MCF 10A (cell line): Measurements from ENCODE around the gene EME2. TPM values are rescaled to one million over a fixed set of nuclear protein-coding genes. Genes with fewer than 3 reads are reported as not detected.

ENCODE experiments used
- BruUV-seq: library from RNA; stranded (reverse); fragments of 400-500 nt; replicated peaks from 2 replicates; lab custom pipeline; 2021; lab: Mats Ljungman, UMichigan
- CTCF ChIA-PET: fragments of 300-600 bp; sonication (Branson Sonifier 250); formaldehyde crosslinking; extraction: SDS; loops from one replicate; lab custom pipeline; 2021; ENCODE audit warnings: antibody characterized with exemption, inconsistent platforms; lab: Yijun Ruan, JAX
- POLR2A ChIA-PET: fragments of 300-600, 350-650 bp; sonication (Branson Sonifier 250); formaldehyde crosslinking; extraction: SDS; loops from one replicate; lab custom pipeline; 2020; ENCODE audit warnings: antibody characterized with exemption, inconsistent platforms; lab: Yijun Ruan, JAX
- DNase-seq: peaks from one replicate; pipeline ENCODE4 v3.0.0-alpha.2; 2018; ENCODE audit not compliant: unreplicated experiment
- H3K27ac Mint-ChIP-seq: one replicate; pipeline ENCODE4 v1.8.0; 2022; ENCODE audit warnings: mild to moderate bottlenecking, low read depth, mixed read lengths; ENCODE audit not compliant: unreplicated experiment
- H3K27me3 Mint-ChIP-seq: one replicate; pipeline ENCODE4 v1.8.0; 2022; ENCODE audit warnings: mixed read lengths; ENCODE audit not compliant: insufficient read depth, unreplicated experiment
- H3K36me3 Mint-ChIP-seq: one replicate; pipeline ENCODE4 v1.8.0; 2022; ENCODE audit warnings: mild to moderate bottlenecking, moderate library complexity, mixed read lengths; ENCODE audit not compliant: insufficient read depth, unreplicated experiment
- H3K4me1 Mint-ChIP-seq: one replicate; pipeline ENCODE4 v1.8.0; 2022; ENCODE audit warnings: mixed read lengths; ENCODE audit not compliant: insufficient read depth, unreplicated experiment
- H3K4me3 Mint-ChIP-seq: one replicate; pipeline ENCODE4 v1.8.0; 2022; ENCODE audit warnings: mild to moderate bottlenecking, moderate library complexity, mixed read lengths; ENCODE audit not compliant: unreplicated experiment
- H3K9me3 Mint-ChIP-seq: one replicate; pipeline ENCODE4 v1.8.0; 2022; ENCODE audit warnings: mixed read lengths; ENCODE audit not compliant: unreplicated experiment
- CTCF ChIP-seq: fragments of 200-600 bp; IDR thresholded peaks from one replicate; pipeline ENCODE4 v1.8.0; 2022; ENCODE audit warnings: antibody characterized with exemption, mild to moderate bottlenecking; ENCODE audit not compliant: unreplicated experiment
- intact Hi-C: fragments of 100-400 bp; cut with micrococcal nuclease; formaldehyde crosslinking; loops from 2 replicates; pipeline ENCODE4 v1.14.1; 2022
- total RNA-seq: library from RNA; stranded (reverse); gene quantifications from 2 replicates; pipeline ENCODE4 v1.2.3, GENCODE V29; 2022

Gene EME2
- total RNA-seq, 1 experiment from 2014 or later = 20.6 TPM

- H3K4me3 Mint-ChIP-seq = no peak overlapping the region
- no peaks in the 10 kb centered on the region for H3K27me3 Mint-ChIP-seq
- no peak for DNase-seq
- H3K9me3 Mint-ChIP-seq = no peaks in the 10 kb centered on the region
- TF ChIP-seq CTCF = no peak
- H3K27ac Mint-ChIP-seq = no peak overlapping the region
- no TSS peak for BruUV-seq
- peaks cover 7% of the 10 kb centered on the region for H3K4me1 Mint-ChIP-seq
- ChIA-PET CTCF (interaction anchor here (0.6 kb wide), 1 partner anchor 61 kb away, joined by 3 read pairs; no protein-coding TSS in a partner anchor), POLR2A (interaction anchor here (0.6 to 7.7 kb wide), 6 partner anchors 13 to 348 kb away, joined by 3 to 137 read pairs (median 15); partner anchors contain the start of genes MAPK8IP3, NUBP2, SPSB3 and UQCC4)
- intact Hi-C loops = no loop called here
- H3K36me3 Mint-ChIP-seq = peaks cover 74% of the 10 kb centered on the region
These were observed 3.7 kb upstream of the EME2 start for GRCh38 chr16:1768767-1769401.

GRCh38 chr16:1769402-1770300 lies 3.0 kb upstream of the EME2 start:
- Mint-ChIP-seq H3K9me3 (no peaks in the 10 kb centered on the region), H3K36me3 (peaks cover 68% of the 10 kb centered on the region), H3K27ac (peak overlapping the region; percentile 66), H3K4me3 (peak overlapping the region; percentile 80), H3K4me1 (peaks cover 7% of the 10 kb centered on the region), H3K27me3 (no peaks in the 10 kb centered on the region)
- no peak for DNase-seq
- no peak for TF ChIP-seq CTCF
- intact Hi-C loops = loop anchor here (2.0 kb wide), 1 partner anchor 25 kb away; no protein-coding TSS in a partner anchor
- POLR2A ChIA-PET = interaction anchor here (0.7 to 7.7 kb wide), 11 partner anchors 12 to 190 kb away, joined by 3 to 137 read pairs (median 18); partner anchors contain the start of genes JPT2, MAPK8IP3, NDUFB10 and NUBP2
- no TSS peak for BruUV-seq
- CTCF ChIA-PET = interaction anchor here (0.6 to 1.0 kb wide), 2 partner anchors 24 to 62 kb away, joined by 3 to 4 read pairs; no protein-coding TSS in a partner anchor

- POLR2A ChIA-PET = interaction anchor here (0.7 to 7.7 kb wide), 12 partner anchors 11 to 189 kb away, joined by 3 to 137 read pairs (median 12); partner anchors contain the start of genes JPT2, MAPK8IP3, NDUFB10 and NUBP2
- H3K9me3 Mint-ChIP-seq = no peaks in the 10 kb centered on the region
- intact Hi-C loops = loop anchor here (1.0 to 2.0 kb wide), 2 partner anchors 26 to 63 kb away; no protein-coding TSS in a partner anchor
- H3K36me3 Mint-ChIP-seq = peaks cover 65% of the 10 kb centered on the region
- H3K4me3 Mint-ChIP-seq = peak overlapping the region; percentile 80
- no peak for TF ChIP-seq CTCF
- CTCF ChIA-PET = interaction anchor here (0.7 to 1.0 kb wide), 2 partner anchors 24 to 25 kb away, joined by 3 to 4 read pairs; no protein-coding TSS in a partner anchor
- peak; percentile 65 for DNase-seq
- BruUV-seq = TSS peak; percentile 25
- peak overlapping the region; percentile 66 for H3K27ac Mint-ChIP-seq
- H3K27me3 Mint-ChIP-seq = no peaks in the 10 kb centered on the region
- peaks cover 7% of the 10 kb centered on the region for H3K4me1 Mint-ChIP-seq
These were observed 2.1 kb upstream of the EME2 start for GRCh38 chr16:1770328-1771187.
